GM06990 (cell line): ENCODE measurements around the gene SMS.

Experiments
- DNase-seq: peaks from one replicate; pipeline ENCODE4 v3.0.0-alpha.2; 2011; ENCODE audit not compliant: insufficient read length; ENCODE audit errors: extremely low read depth
- H3K27me3 ChIP-seq: replicated peaks from 2 replicates; pipeline ENCODE4 v1.6.0; 2011; ENCODE audit warnings: low read length; ENCODE audit not compliant: control insufficient read depth, insufficient read depth
- H3K36me3 ChIP-seq: 2 replicates; pipeline ENCODE4 v1.5.1; 2011; ENCODE audit warnings: low read length; ENCODE audit not compliant: control insufficient read depth, insufficient read depth
- H3K4me3 ChIP-seq: replicated peaks from 2 replicates; pipeline ENCODE4 v1.5.1; 2011; ENCODE audit warnings: low read depth, mild to moderate bottlenecking, control low read depth, low read length
- CTCF ChIP-seq: IDR thresholded peaks from 2 replicates; pipeline ENCODE4 v1.5.1; 2011; ENCODE audit warnings: low read length, control low read depth, mild to moderate bottlenecking, inconsistent platforms; ENCODE audit not compliant: insufficient read depth, poor library complexity, severe bottlenecking

Gene SMS

GRCh38 chrX:21912989-21913388, 27.5 kb upstream of the SMS start:
- Histone ChIP-seq H3K36me3 (no peaks in the 10 kb centered on the region), H3K4me3 (no peak overlapping the region), H3K27me3 (no peaks in the 10 kb centered on the region)
- no peak for TF ChIP-seq CTCF
- DNase-seq, result no peak

GRCh38 chrX:21926116-21926515, 14.4 kb upstream of the SMS start:
- no peak for TF ChIP-seq CTCF
- H3K36me3 ChIP-seq, result no peaks in the 10 kb centered on the region
- no peak overlapping the region for H3K4me3 ChIP-seq
- DNase-seq, result no peak
- no peaks in the 10 kb centered on the region for H3K27me3 ChIP-seq

GRCh38 chrX:21926527-21927278, 13.8 kb upstream of the SMS start:
- TF ChIP-seq CTCF, result no peak
- no peak overlapping the region for H3K4me3 ChIP-seq
- peak; percentile 24 for DNase-seq

GRCh38 chrX:21929209-21929608, 11.3 kb upstream of the SMS start:
- no peaks in the 10 kb centered on the region for H3K36me3 ChIP-seq
- H3K4me3 ChIP-seq, result no peak overlapping the region
- no peak for DNase-seq
- no peaks in the 10 kb centered on the region for H3K27me3 ChIP-seq
- no peak for TF ChIP-seq CTCF

More at GRCh38 chrX:21926527-21927278, 13.8 kb upstream of the SMS start:
- H3K27me3 ChIP-seq, result no peaks in the 10 kb centered on the region
- H3K36me3 ChIP-seq, result no peaks in the 10 kb centered on the region

- no peak for TF ChIP-seq CTCF
- H3K36me3 ChIP-seq, result no peaks in the 10 kb centered on the region
- DNase-seq, result no peak
These were observed 9.5 kb upstream of the SMS start for GRCh38 chrX:21930986-21931385.

DNA sequence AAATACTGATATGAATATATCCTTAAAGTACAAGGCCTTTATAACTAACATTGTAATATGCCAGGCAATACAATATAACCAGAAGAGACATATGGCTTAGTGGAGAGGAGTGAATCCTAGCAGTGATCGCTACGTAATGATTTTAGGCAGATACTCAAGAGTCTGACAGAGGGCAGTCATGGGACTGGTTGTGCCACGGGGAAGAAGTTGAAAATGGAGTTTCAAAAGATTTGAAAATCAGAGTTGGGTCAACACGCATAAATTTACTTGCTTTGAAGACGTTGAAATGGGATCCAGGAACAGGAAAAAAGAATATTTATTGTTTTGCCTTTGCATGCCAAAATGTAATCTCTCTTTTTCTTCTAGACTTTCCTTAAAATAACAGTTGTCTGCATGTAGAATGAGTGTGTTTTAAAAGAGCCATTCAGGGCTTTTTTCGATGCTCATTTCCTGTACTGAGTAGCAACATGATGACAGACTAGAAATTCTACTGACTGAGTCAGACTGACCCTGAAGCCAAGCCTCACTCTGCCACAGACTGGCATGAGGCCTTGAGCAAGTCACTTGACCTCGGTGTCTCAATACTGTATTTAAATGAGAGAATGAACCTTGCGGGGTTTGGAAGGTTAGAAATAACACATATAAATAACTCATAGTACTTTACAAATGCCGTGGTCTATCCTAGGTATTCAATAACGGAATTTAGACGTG, 8.1 kb upstream of the SMS start:
- H3K27me3 ChIP-seq, result no peaks in the 10 kb centered on the region
- no peak for DNase-seq
- no peak for TF ChIP-seq CTCF
- H3K36me3 ChIP-seq, result no peaks in the 10 kb centered on the region
- no peak overlapping the region for H3K4me3 ChIP-seq

More at GRCh38 chrX:21930986-21931385, 9.5 kb upstream of the SMS start:
- no peak overlapping the region for H3K4me3 ChIP-seq
- no peaks in the 10 kb centered on the region for H3K27me3 ChIP-seq
